ENCODE results near the gene MCUR1. TPM values are rescaled to one million over a fixed set of nuclear protein-coding genes. Genes with fewer than 3 reads are reported as not detected.
"Not testable (repeated sequence)": the region's sequence is repeated elsewhere in the genome, so short reads cannot be mapped to it uniquely, and the experiment has no call there.

Gene MCUR1
- total RNA-seq, 1 donor from 2014 or later: 39.8 TPM

- intact Hi-C loops (cut with micrococcal nuclease): loop anchor here (2.0 to 10.0 kb wide), 7 partner anchors 20 to 272 kb away; partner anchors contain the start of genes MCUR1, RANBP9 and SIRT5
- peak; percentile 76 for DNase-seq (ENCODE audit: low spot score)
- Mint-ChIP-seq H3K4me1 (ENCODE audit: low read depth) (peaks cover 24% of the 10 kb centered on the region), H3K9me3 (no peaks in the 10 kb centered on the region), H3K4me3 (ENCODE audit: low read depth) (no peak overlapping the region), H3K27ac (peak overlapping the region; percentile 77), H3K27me3 (ENCODE audit: low read depth) (no peaks in the 10 kb centered on the region), H3K36me3 (ENCODE audit: low read depth) (peaks cover 46% of the 10 kb centered on the region)
Observed at GRCh38 chr6:13795041-13795750, 19.2 kb downstream of the MCUR1 start.

- Mint-ChIP-seq H3K4me3 (ENCODE audit: low read depth) (no peak overlapping the region), H3K4me1 (ENCODE audit: low read depth) (peaks cover 33% of the 10 kb centered on the region), H3K36me3 (ENCODE audit: low read depth) (peaks cover 56% of the 10 kb centered on the region), H3K9me3 (no peaks in the 10 kb centered on the region), H3K27me3 (ENCODE audit: low read depth) (no peaks in the 10 kb centered on the region), H3K27ac (peak overlapping the region; percentile 77)
- intact Hi-C loops (cut with micrococcal nuclease): loop anchor here (2.0 to 10.0 kb wide), 6 partner anchors 21 to 273 kb away; partner anchors contain the start of genes MCUR1, RANBP9 and SIRT5
- no peak for DNase-seq (ENCODE audit: low spot score)
Observed at GRCh38 chr6:13794184-13794583, 20.2 kb downstream of the MCUR1 start.

- Mint-ChIP-seq H3K27me3 (ENCODE audit: low read depth) (no peaks in the 10 kb centered on the region), H3K9me3 (no peaks in the 10 kb centered on the region), H3K4me3 (ENCODE audit: low read depth) (no peak overlapping the region), H3K36me3 (ENCODE audit: low read depth) (peaks cover 57% of the 10 kb centered on the region), H3K4me1 (ENCODE audit: low read depth) (peaks cover 44% of the 10 kb centered on the region), H3K27ac (peak overlapping the region; percentile 60)
- DNase-seq (ENCODE audit: low spot score): no peak
- intact Hi-C loops (cut with micrococcal nuclease): loop anchor here (2.0 to 10.0 kb wide), 3 partner anchors 77 to 125 kb away; no protein-coding TSS in a partner anchor
Observed at GRCh38 chr6:13789746-13790145, 24.6 kb downstream of the MCUR1 start.

GRCh38 chr6:13788820-13789219 lies 25.5 kb downstream of the MCUR1 start:
- Mint-ChIP-seq H3K4me3 (ENCODE audit: low read depth) (no peak overlapping the region), H3K27me3 (ENCODE audit: low read depth) (no peaks in the 10 kb centered on the region), H3K4me1 (ENCODE audit: low read depth) (peaks cover 36% of the 10 kb centered on the region), H3K27ac (peak overlapping the region; percentile 60), H3K36me3 (ENCODE audit: low read depth) (peaks cover 53% of the 10 kb centered on the region), H3K9me3 (no peaks in the 10 kb centered on the region)
- intact Hi-C loops (cut with micrococcal nuclease): loop anchor here (2.0 to 5.0 kb wide), 2 partner anchors 76 to 122 kb away; no protein-coding TSS in a partner anchor
- no peak for DNase-seq (ENCODE audit: low spot score)

GRCh38 chr6:13787137-13787536 lies 27.2 kb downstream of the MCUR1 start:
- peaks cover 42% of the 10 kb centered on the region for H3K36me3 Mint-ChIP-seq (ENCODE audit: low read depth)
- no peak for DNase-seq (ENCODE audit: low spot score)
- no peaks in the 10 kb centered on the region for H3K27me3 Mint-ChIP-seq (ENCODE audit: low read depth)
- H3K4me1 Mint-ChIP-seq (ENCODE audit: low read depth): peaks cover 34% of the 10 kb centered on the region
- peak overlapping the region; percentile 81 for H3K27ac Mint-ChIP-seq
- peak overlapping the region; percentile 26 for H3K4me3 Mint-ChIP-seq (ENCODE audit: low read depth)
- intact Hi-C loops (cut with micrococcal nuclease): loop anchor here (2.0 to 5.0 kb wide), 2 partner anchors 24 to 120 kb away; no protein-coding TSS in a partner anchor
- no peaks in the 10 kb centered on the region for H3K9me3 Mint-ChIP-seq

- H3K4me3 Mint-ChIP-seq (ENCODE audit: low read depth); intact Hi-C loops (cut with micrococcal nuclease); H3K9me3 Mint-ChIP-seq: not testable (repeated sequence)
Observed at GRCh38 chr6:13780162-13780561, 34.2 kb downstream of the MCUR1 start.

GRCh38 chr6:13778028-13778427 lies 36.3 kb downstream of the MCUR1 start:
- Mint-ChIP-seq H3K27ac (no peak overlapping the region), H3K27me3 (ENCODE audit: low read depth) (no peaks in the 10 kb centered on the region), H3K4me3 (ENCODE audit: low read depth) (no peak overlapping the region), H3K9me3 (no peaks in the 10 kb centered on the region), H3K36me3 (ENCODE audit: low read depth) (no peaks in the 10 kb centered on the region), H3K4me1 (ENCODE audit: low read depth) (no peaks in the 10 kb centered on the region)
- no peak for DNase-seq (ENCODE audit: low spot score)
- intact Hi-C loops (cut with micrococcal nuclease): no loop called here

More at GRCh38 chr6:13780162-13780561, 34.2 kb downstream of the MCUR1 start:
- H3K4me1 Mint-ChIP-seq (ENCODE audit: low read depth); H3K36me3 Mint-ChIP-seq (ENCODE audit: low read depth); DNase-seq (ENCODE audit: low spot score); H3K27me3 Mint-ChIP-seq (ENCODE audit: low read depth); H3K27ac Mint-ChIP-seq: not testable (repeated sequence)

GRCh38 chr6:13776602-13777001 lies 37.8 kb downstream of the MCUR1 start:
- no peaks in the 10 kb centered on the region for H3K27me3 Mint-ChIP-seq (ENCODE audit: low read depth)
- DNase-seq (ENCODE audit: low spot score): no peak
- no peaks in the 10 kb centered on the region for H3K36me3 Mint-ChIP-seq (ENCODE audit: low read depth)
- H3K4me1 Mint-ChIP-seq (ENCODE audit: low read depth): no peaks in the 10 kb centered on the region
- H3K9me3 Mint-ChIP-seq: no peaks in the 10 kb centered on the region
- H3K4me3 Mint-ChIP-seq (ENCODE audit: low read depth): no peak overlapping the region
- intact Hi-C loops (cut with micrococcal nuclease): no loop called here
- no peak overlapping the region for H3K27ac Mint-ChIP-seq

GRCh38 chr6:13775466-13775865 lies 38.9 kb downstream of the MCUR1 start:
- H3K9me3 Mint-ChIP-seq; H3K27me3 Mint-ChIP-seq (ENCODE audit: low read depth); H3K36me3 Mint-ChIP-seq (ENCODE audit: low read depth); H3K4me1 Mint-ChIP-seq (ENCODE audit: low read depth); DNase-seq (ENCODE audit: low spot score); intact Hi-C loops (cut with micrococcal nuclease); H3K4me3 Mint-ChIP-seq (ENCODE audit: low read depth); H3K27ac Mint-ChIP-seq: not testable (repeated sequence)

- H3K9me3 Mint-ChIP-seq; H3K4me1 Mint-ChIP-seq (ENCODE audit: low read depth); H3K36me3 Mint-ChIP-seq (ENCODE audit: low read depth); intact Hi-C loops (cut with micrococcal nuclease); H3K27me3 Mint-ChIP-seq (ENCODE audit: low read depth); H3K27ac Mint-ChIP-seq; DNase-seq (ENCODE audit: low spot score); H3K4me3 Mint-ChIP-seq (ENCODE audit: low read depth): not testable (repeated sequence)
Observed at GRCh38 chr6:13772358-13773030, 41.9 kb downstream of the MCUR1 start.

GRCh38 chr6:13769655-13770053 lies 44.7 kb downstream of the MCUR1 start:
- H3K9me3 Mint-ChIP-seq: no peaks in the 10 kb centered on the region
- no peak overlapping the region for H3K4me3 Mint-ChIP-seq (ENCODE audit: low read depth)
- intact Hi-C loops (cut with micrococcal nuclease): no loop called here
- no peaks in the 10 kb centered on the region for H3K27me3 Mint-ChIP-seq (ENCODE audit: low read depth)
- no peak for DNase-seq (ENCODE audit: low spot score)
- H3K36me3 Mint-ChIP-seq (ENCODE audit: low read depth): no peaks in the 10 kb centered on the region
- peaks cover 26% of the 10 kb centered on the region for H3K4me1 Mint-ChIP-seq (ENCODE audit: low read depth)
- no peak overlapping the region for H3K27ac Mint-ChIP-seq

- H3K4me1 Mint-ChIP-seq (ENCODE audit: low read depth): peaks cover 26% of the 10 kb centered on the region
Observed at GRCh38 chr6:13769034-13769654, 45.2 kb downstream of the MCUR1 start.

More at GRCh38 chr6:13769034-13769654, 45.2 kb downstream of the MCUR1 start:
- no peaks in the 10 kb centered on the region for H3K36me3 Mint-ChIP-seq (ENCODE audit: low read depth)
- DNase-seq (ENCODE audit: low spot score): no peak
- no peaks in the 10 kb centered on the region for H3K9me3 Mint-ChIP-seq
- H3K4me3 Mint-ChIP-seq (ENCODE audit: low read depth): no peak overlapping the region
- H3K27ac Mint-ChIP-seq: no peak overlapping the region
- no peaks in the 10 kb centered on the region for H3K27me3 Mint-ChIP-seq (ENCODE audit: low read depth)
- intact Hi-C loops (cut with micrococcal nuclease): no loop called here

All from activated T-helper 2 cell treated with anti-CD3 and anti-CD28 coated beads, Interferon-gamma antibody, Interleukin-2, Interleukin-4, amounts not matched to agents 10 μg/mL and 5 μg/mL and 100 μg/mL, durations not matched to agents 14 hours and 24 hours and 36 hours (primary cell).